SK-N-SH (cell line): ENCODE measurements around the gene RNASEH2B. TPM values are rescaled to one million over a fixed set of nuclear protein-coding genes. Genes with fewer than 3 reads are reported as not detected.

ENCODE experiments used
- CTCF ChIA-PET: fragments of 300-600, 350-600 bp; formaldehyde crosslinking; extraction: SDS; loops from one replicate; lab custom pipeline; 2021; lab: Yijun Ruan, JAX
- POLR2A ChIA-PET: fragments of 350-600 bp; sonication (Branson Sonifier 250); formaldehyde crosslinking; extraction: SDS; loops from one replicate; lab custom pipeline; 2020; ENCODE audit warnings: antibody characterized with exemption, inconsistent platforms; lab: Yijun Ruan, JAX
- DNase-seq: peaks from one replicate; pipeline ENCODE4 v3.0.0; 2012
- H2AFZ ChIP-seq: fragments of 200-600 bp; sonication (generic); 2 replicates; pipeline ENCODE4 v1.8.1; 2016; ENCODE audit warnings: antibody characterized with exemption, mild to moderate bottlenecking, low read depth
- H3F3A ChIP-seq: fragments of 200-600 bp; sonication (generic); replicated peaks from 2 replicates; pipeline ENCODE3; 2016; ENCODE audit warnings: antibody characterized with exemption, mild to moderate bottlenecking; ENCODE audit not compliant: insufficient read depth
- H3K27ac ChIP-seq, 2 experiments: fragments of 200-500 bp in 1 of 2; fragments of 200-600 bp in 1 of 2; sonication (Bioruptor generic) in 1 of 2; sonication (generic), shearing (Covaris generic) in 1 of 2; 2 replicates each; pipeline versions ENCODE4 v1.5.1 to v1.6.1; 2014 to 2016; ENCODE audit warnings: low read depth in 2 of 2, inconsistent platforms in 1 of 2, low read length in 1 of 2, mild to moderate bottlenecking in 1 of 2, mixed read lengths in 1 of 2
- H3K27me3 ChIP-seq: fragments of 200-600 bp; sonication (generic), shearing (Covaris generic); 2 replicates; pipeline ENCODE4 v1.6.1; 2016; ENCODE audit warnings: mixed run types; ENCODE audit not compliant: insufficient read depth
- H3K36me3 ChIP-seq, 2 experiments: fragments of 200-500 bp in 1 of 2; fragments of 200-600 bp in 1 of 2; sonication (Bioruptor generic) in 1 of 2; sonication (generic) in 1 of 2; replicated peaks in 1 of 2; 2 replicates each; pipeline versions ENCODE3 to v1.5.1; 2014 to 2016; ENCODE audit warnings: low read length in 1 of 2, mild to moderate bottlenecking in 1 of 2; ENCODE audit not compliant: insufficient read depth in 2 of 2, control insufficient read depth in 1 of 2
- H3K4me1 ChIP-seq, 2 experiments: fragments of 200-500 bp in 1 of 2; fragments of 200-600 bp in 1 of 2; sonication (Bioruptor generic) in 1 of 2; sonication (generic), shearing (Covaris generic) in 1 of 2; 2 replicates each; pipeline versions ENCODE4 v1.5.1 to v1.6.1; 2014 to 2016; ENCODE audit warnings: low read depth in 1 of 2, low read length in 1 of 2, mixed run types in 1 of 2; ENCODE audit not compliant: insufficient read depth in 2 of 2, control insufficient read depth in 1 of 2
- H3K4me2 ChIP-seq: fragments of 200-600 bp; sonication (generic), shearing (Covaris generic); 2 replicates; pipeline ENCODE4 v1.6.1; 2017; ENCODE audit warnings: mixed run types
- H3K4me3 ChIP-seq, 2 experiments: fragments of 200-500 bp in 1 of 2; fragments of 200-600 bp in 1 of 2; sonication (Bioruptor generic) in 1 of 2; sonication (generic), shearing (Covaris generic) in 1 of 2; 2 replicates each; pipeline versions ENCODE4 v1.5.1 to v1.8.1; 2014 to 2016; ENCODE audit warnings: low read depth in 2 of 2, inconsistent platforms in 1 of 2, low read length in 1 of 2, mild to moderate bottlenecking in 1 of 2, mixed read lengths in 1 of 2, moderate library complexity in 1 of 2
- H3K79me2 ChIP-seq: fragments of 200-600 bp; sonication (generic); 2 replicates; pipeline ENCODE4 v1.8.1; 2017; ENCODE audit warnings: mild to moderate bottlenecking; ENCODE audit not compliant: insufficient read depth
- H3K9ac ChIP-seq: fragments of 200-600 bp; sonication (generic); 2 replicates; pipeline ENCODE4 v1.6.1; 2017; ENCODE audit warnings: mixed run types
- H3K9me2 ChIP-seq: fragments of 200-600 bp; sonication (generic); 2 replicates; pipeline ENCODE4 v1.6.1; 2017; ENCODE audit warnings: mixed run types
- H3K9me3 ChIP-seq: fragments of 200-600 bp; sonication (generic); 2 replicates; pipeline ENCODE4 v1.6.1; 2017; ENCODE audit warnings: mixed run types, mild to moderate bottlenecking, moderate library complexity
- H4K20me1 ChIP-seq: fragments of 200-600 bp; sonication (generic); 2 replicates; pipeline ENCODE4 v1.6.1; 2017; ENCODE audit warnings: mild to moderate bottlenecking, mixed run types; ENCODE audit not compliant: insufficient read depth
- CHD2 ChIP-seq: fragments of 150-350 bp; IDR thresholded peaks from 2 replicates; pipeline ENCODE4 v1.6.1; 2018; ENCODE audit warnings: low read length; ENCODE audit not compliant: partially characterized antibody
- FOSL2 ChIP-seq: IDR thresholded peaks from 2 replicates; pipeline ENCODE4 v1.4.0; 2012; ENCODE audit warnings: low read depth, mild to moderate bottlenecking, moderate library complexity, borderline replicate concordance
- FOXJ3 ChIP-seq: sonication (generic); formaldehyde crosslinking; IDR thresholded peaks from 2 replicates; pipeline ENCODE4 v1.5.1; 2020; ENCODE audit warnings: mild to moderate bottlenecking, missing genetic modification reagents
- FOXM1 ChIP-seq: IDR thresholded peaks from 2 replicates; pipeline ENCODE4 v1.4.0; 2012; ENCODE audit warnings: low read depth, mild to moderate bottlenecking
- GABPA ChIP-seq: IDR thresholded peaks from 2 replicates; pipeline ENCODE4 v1.4.0; 2012; ENCODE audit warnings: low read depth, mild to moderate bottlenecking
- JUND ChIP-seq: IDR thresholded peaks from 2 replicates; pipeline ENCODE4 v1.4.0; 2012
- MAX ChIP-seq: IDR thresholded peaks from 2 replicates; pipeline ENCODE4 v1.4.0; 2012; ENCODE audit warnings: low read depth
- MEF2A ChIP-seq: IDR thresholded peaks from 2 replicates; pipeline ENCODE4 v1.4.0; 2012; ENCODE audit warnings: low read depth, borderline replicate concordance
- MXI1 ChIP-seq: IDR thresholded peaks from 2 replicates; pipeline ENCODE4 v1.6.1; 2012; ENCODE audit warnings: mild to moderate bottlenecking, low read depth, low read length, improper control_type of control experiment
- NFIC ChIP-seq: IDR thresholded peaks from 2 replicates; pipeline ENCODE4 v1.4.0; 2012; ENCODE audit warnings: borderline replicate concordance
- POLR2AphosphoS5 ChIP-seq: IDR thresholded peaks from 2 replicates; pipeline ENCODE4 v1.6.1; 2012; ENCODE audit warnings: low read depth, low read length
- RAD21 ChIP-seq: IDR thresholded peaks from 2 replicates; pipeline ENCODE4 v1.6.1; 2012; ENCODE audit warnings: mild to moderate bottlenecking, low read length
- RFX5 ChIP-seq: IDR thresholded peaks from 2 replicates; pipeline ENCODE4 v1.6.1; 2012; ENCODE audit warnings: mild to moderate bottlenecking, improper control_type of control experiment, low read length
- TCF12 ChIP-seq: IDR thresholded peaks from 2 replicates; pipeline ENCODE4 v1.4.0; 2012
- WGBS: methylation state at CpG from one replicate; pipeline ENCODE4 v1.1.6; 2017; ENCODE audit warnings: low lambda C conversion rate; 5-methylcytosine and 5-hydroxymethylcytosine counted together
- polyA plus RNA-seq, 3 experiments: library from polyadenylated mRNA; depleted of rRNA; stranded (reverse); fragments of >200 nt; gene quantifications; 2 replicates each; pipeline ENCODE4 v1.2.3, GENCODE V29; 2012
- TF ChIP-seq, protein P1 (sequence below): IDR thresholded peaks from 2 replicates; pipeline ENCODE4 v1.4.0; 2012; ENCODE audit warnings: low read depth, borderline replicate concordance
- TF ChIP-seq, protein P2 (sequence below): IDR thresholded peaks from 2 replicates; pipeline ENCODE4 v1.6.1; 2012; ENCODE audit warnings: mild to moderate bottlenecking, low read depth, low read length, moderate library complexity
- TF ChIP-seq, protein P3 (sequence below): IDR thresholded peaks from 2 replicates; pipeline ENCODE4; 2012
- TF ChIP-seq, protein P4 (sequence below): IDR thresholded peaks from 2 replicates; pipeline ENCODE4 v1.4.0; 2012; ENCODE audit warnings: low read depth, borderline replicate concordance

Gene RNASEH2B
- polyA plus RNA-seq, 1 of the 3 experiments (the other 2 are of a cell fraction): 13.0 TPM

- TF ChIP-seq, protein P1, sequence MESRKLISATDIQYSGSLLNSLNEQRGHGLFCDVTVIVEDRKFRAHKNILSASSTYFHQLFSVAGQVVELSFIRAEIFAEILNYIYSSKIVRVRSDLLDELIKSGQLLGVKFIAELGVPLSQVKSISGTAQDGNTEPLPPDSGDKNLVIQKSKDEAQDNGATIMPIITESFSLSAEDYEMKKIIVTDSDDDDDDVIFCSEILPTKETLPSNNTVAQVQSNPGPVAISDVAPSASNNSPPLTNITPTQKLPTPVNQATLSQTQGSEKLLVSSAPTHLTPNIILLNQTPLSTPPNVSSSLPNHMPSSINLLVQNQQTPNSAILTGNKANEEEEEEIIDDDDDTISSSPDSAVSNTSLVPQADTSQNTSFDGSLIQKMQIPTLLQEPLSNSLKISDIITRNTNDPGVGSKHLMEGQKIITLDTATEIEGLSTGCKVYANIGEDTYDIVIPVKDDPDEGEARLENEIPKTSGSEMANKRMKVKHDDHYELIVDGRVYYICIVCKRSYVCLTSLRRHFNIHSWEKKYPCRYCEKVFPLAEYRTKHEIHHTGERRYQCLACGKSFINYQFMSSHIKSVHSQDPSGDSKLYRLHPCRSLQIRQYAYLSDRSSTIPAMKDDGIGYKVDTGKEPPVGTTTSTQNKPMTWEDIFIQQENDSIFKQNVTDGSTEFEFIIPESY: no peak
- TF ChIP-seq MXI1: no peak
- no peak for TF ChIP-seq FOSL2
- no peak for TF ChIP-seq CHD2
- no peak for TF ChIP-seq JUND
- no peak for TF ChIP-seq POLR2AphosphoS5
- TF ChIP-seq GABPA: no peak
- no peak for TF ChIP-seq RAD21
- TF ChIP-seq FOXM1: no peak
- no peak for TF ChIP-seq MAX
- no peak for TF ChIP-seq NFIC
Observed at GRCh38 chr13:51004918-51005460, 95.4 kb downstream of the RNASEH2B start (continued).

DNA sequence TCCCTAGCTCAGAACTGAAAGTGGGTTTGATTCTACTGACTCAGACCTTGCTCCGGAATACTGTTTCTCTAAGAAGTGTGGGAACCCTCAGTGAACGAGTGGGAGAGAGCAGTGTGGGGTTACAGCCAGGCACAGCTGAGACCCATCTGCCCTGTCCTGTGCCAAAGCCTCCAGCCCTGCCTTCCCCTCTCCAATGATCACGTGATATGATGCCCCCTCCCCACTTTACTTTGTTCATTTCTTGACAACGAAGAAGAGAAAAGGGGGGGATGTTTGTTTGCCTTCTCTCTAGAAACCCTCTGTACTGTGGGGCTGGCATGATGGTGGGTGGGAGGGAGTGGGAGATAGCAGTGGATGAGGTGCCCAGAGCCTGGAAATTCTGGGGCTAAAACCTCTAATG, 96.0 kb downstream of the RNASEH2B start:
- Histone ChIP-seq H3K27me3 (no peaks in the 10 kb centered on the region; the same call in 1 of the 2 replicates), H3K9me2 (no peaks in the 10 kb centered on the region), H3K27ac (no peak overlapping the region), H3K4me2 (no peak overlapping the region), H3K4me1 (no peaks in the 10 kb centered on the region), H4K20me1 (no peaks in the 10 kb centered on the region), H3K9me3 (no peaks in the 10 kb centered on the region), H3F3A (no peaks in the 10 kb centered on the region)
- 29% methylated on average over 4 of the region's 4 CpGs for WGBS
- TF ChIP-seq, protein P2, sequence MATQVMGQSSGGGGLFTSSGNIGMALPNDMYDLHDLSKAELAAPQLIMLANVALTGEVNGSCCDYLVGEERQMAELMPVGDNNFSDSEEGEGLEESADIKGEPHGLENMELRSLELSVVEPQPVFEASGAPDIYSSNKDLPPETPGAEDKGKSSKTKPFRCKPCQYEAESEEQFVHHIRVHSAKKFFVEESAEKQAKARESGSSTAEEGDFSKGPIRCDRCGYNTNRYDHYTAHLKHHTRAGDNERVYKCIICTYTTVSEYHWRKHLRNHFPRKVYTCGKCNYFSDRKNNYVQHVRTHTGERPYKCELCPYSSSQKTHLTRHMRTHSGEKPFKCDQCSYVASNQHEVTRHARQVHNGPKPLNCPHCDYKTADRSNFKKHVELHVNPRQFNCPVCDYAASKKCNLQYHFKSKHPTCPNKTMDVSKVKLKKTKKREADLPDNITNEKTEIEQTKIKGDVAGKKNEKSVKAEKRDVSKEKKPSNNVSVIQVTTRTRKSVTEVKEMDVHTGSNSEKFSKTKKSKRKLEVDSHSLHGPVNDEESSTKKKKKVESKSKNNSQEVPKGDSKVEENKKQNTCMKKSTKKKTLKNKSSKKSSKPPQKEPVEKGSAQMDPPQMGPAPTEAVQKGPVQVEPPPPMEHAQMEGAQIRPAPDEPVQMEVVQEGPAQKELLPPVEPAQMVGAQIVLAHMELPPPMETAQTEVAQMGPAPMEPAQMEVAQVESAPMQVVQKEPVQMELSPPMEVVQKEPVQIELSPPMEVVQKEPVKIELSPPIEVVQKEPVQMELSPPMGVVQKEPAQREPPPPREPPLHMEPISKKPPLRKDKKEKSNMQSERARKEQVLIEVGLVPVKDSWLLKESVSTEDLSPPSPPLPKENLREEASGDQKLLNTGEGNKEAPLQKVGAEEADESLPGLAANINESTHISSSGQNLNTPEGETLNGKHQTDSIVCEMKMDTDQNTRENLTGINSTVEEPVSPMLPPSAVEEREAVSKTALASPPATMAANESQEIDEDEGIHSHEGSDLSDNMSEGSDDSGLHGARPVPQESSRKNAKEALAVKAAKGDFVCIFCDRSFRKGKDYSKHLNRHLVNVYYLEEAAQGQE: no peak
- TF ChIP-seq, protein P3, sequence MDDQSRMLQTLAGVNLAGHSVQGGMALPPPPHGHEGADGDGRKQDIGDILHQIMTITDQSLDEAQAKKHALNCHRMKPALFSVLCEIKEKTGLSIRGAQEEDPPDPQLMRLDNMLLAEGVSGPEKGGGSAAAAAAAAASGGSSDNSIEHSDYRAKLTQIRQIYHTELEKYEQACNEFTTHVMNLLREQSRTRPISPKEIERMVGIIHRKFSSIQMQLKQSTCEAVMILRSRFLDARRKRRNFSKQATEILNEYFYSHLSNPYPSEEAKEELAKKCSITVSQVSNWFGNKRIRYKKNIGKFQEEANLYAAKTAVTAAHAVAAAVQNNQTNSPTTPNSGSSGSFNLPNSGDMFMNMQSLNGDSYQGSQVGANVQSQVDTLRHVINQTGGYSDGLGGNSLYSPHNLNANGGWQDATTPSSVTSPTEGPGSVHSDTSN: no peak
- no peak for TF ChIP-seq FOXJ3 (CRISPR knock-in tag)
- TF ChIP-seq RFX5: no peak
- TF ChIP-seq, protein P4, sequence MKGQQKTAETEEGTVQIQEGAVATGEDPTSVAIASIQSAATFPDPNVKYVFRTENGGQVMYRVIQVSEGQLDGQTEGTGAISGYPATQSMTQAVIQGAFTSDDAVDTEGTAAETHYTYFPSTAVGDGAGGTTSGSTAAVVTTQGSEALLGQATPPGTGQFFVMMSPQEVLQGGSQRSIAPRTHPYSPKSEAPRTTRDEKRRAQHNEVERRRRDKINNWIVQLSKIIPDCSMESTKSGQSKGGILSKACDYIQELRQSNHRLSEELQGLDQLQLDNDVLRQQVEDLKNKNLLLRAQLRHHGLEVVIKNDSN: no peak
- TF ChIP-seq CHD2: no peak
- no peak for TF ChIP-seq NFIC
- TF ChIP-seq MEF2A: no peak
- no peak for TF ChIP-seq TCF12
- TF ChIP-seq, all 33 proteins: peak for 0
- POLR2A ChIA-PET: no interaction called here
- H3K9ac ChIP-seq: no peak overlapping the region
- no peak for DNase-seq
- no peak overlapping the region for H2AFZ ChIP-seq
- CTCF ChIA-PET: no interaction called here
- H3K79me2 ChIP-seq: no peaks in the 10 kb centered on the region
- H3K4me3 ChIP-seq: no peak overlapping the region
- no peaks in the 10 kb centered on the region for H3K36me3 ChIP-seq
